ENCODE measurements around the gene PARN.

GRCh38 chr16:14505846-14506245 is 124.2 kb downstream of the PARN start:
- no peak for TF ChIP-seq POLR2A (IDR thresholded peaks at IDR 0.05; ENCODE audit: low read depth, low read length)
- no peak for TF ChIP-seq POLR2AphosphoS5 (IDR thresholded peaks at IDR 0.05; ENCODE audit: low read depth, low read length)
- no peak for TF ChIP-seq PAX5 (IDR thresholded peaks at IDR 0.05; ENCODE audit: insufficient read depth, low read length, severe bottlenecking)
- no peak for TF ChIP-seq POU2F2 (IDR thresholded peaks at IDR 0.05; ENCODE audit: low read depth, low read length)
